GM20431 (cell line): ENCODE measurements around the gene PEX10.
"Not testable (repeated sequence)": the region's sequence is repeated elsewhere in the genome, so short reads cannot be mapped to it uniquely, and the experiment has no call there.

Source experiments
- in situ Hi-C: fragments of 300-500 bp; cut with MseI, MboI; formaldehyde crosslinking; loops from one replicate; pipeline ENCODE4 v1.15.0; 2020; ENCODE audit warnings: low sequenced_read_pairs; ENCODE audit not compliant: unreplicated experiment

The PEX10 gene

DNA sequence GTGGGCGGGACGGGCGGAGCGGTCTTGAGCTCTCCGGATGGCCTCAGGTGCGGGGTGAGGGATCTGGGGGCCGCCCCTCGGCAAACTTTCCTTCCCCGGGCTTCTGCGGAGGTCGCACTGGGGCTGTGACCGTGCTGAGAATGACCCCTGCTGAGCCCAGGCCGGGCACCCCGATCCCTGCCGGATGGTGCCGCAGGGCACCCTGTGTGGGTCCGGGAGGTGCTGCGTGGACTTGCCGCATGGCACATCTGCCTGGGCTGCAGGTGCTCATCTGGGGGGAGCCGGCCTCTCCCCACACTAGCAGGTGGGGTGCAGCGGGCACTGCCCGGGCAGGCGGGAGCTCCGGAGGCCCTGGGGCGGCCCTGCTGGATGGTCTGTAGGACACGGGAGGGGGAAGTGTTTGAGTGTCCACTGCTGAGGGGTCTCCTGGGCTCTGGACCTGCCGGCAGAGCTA is 31.8 kb upstream of the PEX10 start:
- in situ Hi-C loops = no loop called here

DNA sequence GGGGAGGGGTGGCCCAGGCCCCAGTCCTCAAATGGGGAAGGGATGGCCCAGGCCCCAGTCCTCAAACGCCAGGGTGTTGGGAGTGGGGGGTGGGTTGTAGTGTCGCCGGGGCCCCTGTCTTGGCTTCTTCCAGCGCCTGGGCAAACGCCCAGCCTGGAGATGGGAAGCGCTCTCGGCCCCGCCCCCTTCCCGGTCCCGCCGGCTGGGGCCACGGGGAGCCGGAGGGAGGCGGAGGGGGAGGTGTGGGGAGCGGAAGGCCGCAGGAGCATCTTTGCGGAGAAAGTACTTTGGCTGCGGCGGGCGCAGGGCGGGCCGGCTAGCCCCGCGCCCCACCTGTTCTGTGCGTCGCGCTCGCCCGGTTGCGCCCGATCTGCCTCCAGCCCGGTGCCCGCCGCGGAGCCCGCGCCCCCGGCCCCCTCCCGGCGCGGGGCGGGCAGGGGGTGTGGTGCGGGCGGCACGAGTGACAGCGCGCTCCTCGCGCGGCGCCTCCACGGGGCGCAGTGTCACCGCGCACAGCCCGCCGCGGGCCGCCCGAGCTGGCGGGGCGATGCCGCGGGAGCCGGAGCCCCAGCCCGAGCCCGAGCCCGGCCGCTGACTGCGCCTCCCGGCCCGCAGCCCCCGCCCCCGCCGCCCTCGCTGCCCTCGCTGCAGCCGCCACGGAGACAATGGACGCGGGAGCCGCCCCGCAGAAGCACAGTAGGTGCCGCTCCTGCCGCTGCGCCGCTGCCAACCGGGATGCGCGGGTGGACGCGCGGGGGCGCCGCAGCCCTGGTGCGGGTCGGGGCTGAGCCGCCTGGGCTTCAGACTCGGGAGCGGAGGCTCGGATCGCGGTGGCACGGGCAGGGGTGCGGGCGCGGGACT is 31.1 kb upstream of the PEX10 start:
- in situ Hi-C loops = no loop called here

DNA sequence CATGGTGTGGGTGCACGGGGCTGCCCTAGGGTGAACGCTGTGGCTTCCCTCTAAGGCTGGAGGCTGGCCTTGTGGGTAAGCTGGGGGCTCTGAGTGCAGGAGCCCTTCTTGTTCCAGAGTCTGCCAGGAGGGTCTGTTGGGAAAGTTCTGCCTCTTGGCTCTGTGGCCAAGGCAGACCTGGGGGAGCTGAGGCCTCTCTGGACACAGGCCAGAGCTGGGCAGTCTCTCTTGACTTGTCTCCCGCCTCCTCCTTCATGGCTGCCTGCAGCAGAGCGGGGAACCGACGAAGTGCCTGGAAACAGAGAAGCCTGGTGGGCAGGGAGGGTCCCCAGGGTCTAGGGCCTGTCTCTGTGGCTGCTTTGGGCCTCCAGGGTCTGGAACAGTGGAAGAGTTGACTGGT is 30.3 kb upstream of the PEX10 start:
- in situ Hi-C loops = no loop called here

DNA sequence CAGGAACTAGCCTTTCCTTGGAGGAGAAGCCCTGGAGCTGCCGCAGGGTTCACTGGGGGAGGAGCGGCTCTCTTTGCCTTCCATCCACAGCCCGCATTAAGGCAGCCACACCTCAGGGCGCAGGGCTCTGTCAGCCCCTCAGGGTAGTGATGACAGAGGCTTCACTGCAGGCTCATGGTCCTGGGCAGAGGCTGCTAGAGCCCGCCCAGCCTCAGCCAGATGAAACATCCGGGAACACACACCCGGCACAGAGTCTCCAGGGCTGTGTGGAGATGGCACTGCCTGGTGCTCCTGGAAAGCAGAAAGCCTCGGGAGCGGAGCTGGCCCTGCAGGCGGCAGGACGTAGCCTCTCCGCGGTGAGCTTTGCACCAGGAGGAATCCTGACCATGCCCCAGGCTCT is 29.4 kb upstream of the PEX10 start:
- in situ Hi-C loops = no loop called here

DNA sequence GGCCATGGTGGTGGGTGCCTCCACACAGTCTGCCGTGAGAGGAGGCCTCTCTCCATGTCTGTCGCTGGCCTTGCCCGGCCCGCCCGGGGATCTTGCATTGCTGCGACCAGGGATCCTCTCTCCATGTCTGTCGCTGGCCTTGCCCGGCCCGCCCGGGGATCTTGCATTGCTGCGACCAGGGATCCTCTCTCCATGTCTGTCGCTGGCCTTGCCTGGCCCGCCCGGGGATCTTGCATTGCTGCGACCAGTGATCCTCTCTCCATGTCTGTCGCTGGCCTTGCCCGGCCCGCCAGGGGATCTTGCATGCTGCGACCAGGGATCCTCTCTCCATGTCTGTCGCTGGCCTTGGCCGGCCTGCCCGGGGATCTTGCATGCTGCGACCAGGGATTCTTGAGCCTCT is 28.0 kb upstream of the PEX10 start:
- in situ Hi-C loops = not testable (repeated sequence)

DNA sequence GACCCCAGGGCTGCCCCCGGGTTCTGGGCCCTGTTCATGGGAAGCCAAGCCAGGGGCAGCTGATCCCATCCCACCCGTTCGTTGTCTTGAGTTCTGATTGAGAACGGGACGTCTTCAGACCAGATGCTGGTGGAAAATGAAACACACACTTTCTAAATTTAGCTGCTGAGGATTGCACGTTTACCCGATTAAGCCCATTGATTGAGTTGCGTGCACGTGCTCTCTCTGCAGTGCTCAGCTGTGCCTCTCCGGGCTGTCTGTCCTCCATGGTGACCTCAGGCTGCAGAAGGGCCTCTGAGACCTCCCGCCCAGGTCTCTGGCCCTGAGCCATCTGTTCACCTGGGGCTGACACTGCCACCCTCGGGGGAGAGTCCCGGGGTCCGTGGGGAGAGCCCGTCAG is 27.0 kb upstream of the PEX10 start:
- in situ Hi-C loops = no loop called here

DNA sequence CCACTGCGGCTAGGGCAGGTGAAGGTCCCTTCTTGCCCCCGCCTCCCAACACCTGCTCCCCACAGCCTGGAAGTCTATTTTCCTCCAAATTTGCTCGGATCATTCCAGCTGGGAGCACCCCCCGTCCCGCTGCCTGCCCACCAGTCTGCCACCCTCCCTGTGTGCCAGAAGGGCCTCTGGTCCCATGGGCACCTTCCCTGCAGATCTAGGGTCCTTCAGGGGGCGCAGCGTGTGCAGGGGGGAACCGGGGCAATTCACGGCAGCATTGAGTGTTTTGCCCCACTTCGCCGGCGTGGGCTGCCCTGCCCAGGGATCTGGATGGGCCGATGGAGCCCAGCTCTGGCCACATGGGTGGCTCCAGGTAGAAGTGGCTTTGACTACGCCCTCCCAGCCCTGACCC is 26.3 kb upstream of the PEX10 start:
- in situ Hi-C loops = no loop called here

DNA sequence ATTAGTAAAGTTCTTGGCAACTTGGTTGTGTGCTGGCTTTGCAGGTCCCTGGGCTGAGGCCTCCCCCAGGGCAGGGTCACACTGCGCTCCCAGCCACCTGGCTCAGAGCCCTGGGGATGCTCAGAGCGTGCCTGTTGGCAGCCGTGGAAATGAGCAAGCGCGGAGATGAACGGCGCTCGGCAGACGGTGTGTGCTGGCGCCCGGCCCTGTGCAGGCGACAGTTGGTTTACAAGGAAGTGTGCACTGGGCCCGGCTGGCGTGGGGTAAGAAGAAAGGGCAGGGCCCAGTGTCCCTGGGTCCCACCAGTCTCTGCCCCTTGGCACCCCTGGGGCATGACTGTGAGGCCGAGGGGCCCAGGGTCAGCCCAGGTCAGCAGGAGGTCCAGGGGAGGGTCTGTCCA is 25.7 kb upstream of the PEX10 start:
- in situ Hi-C loops = no loop called here

DNA sequence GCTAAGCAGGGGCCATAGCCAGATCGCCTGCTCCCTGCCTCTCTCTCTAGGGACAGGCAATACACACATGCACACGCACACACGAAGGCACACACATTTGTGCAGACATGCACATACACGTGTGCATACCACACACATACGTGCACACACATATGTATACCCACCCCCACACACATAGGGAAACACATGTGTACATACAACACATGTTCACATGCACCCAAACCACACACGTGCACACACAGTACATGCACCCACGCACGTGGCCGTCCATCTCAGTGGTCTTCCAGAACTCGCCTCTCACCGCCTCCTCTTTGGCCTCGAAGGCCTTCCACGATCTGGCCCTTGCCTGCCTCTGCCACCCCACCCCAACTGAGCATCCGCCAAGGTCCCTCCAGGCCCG is 25.3 kb upstream of the PEX10 start:
- in situ Hi-C loops = no loop called here

DNA sequence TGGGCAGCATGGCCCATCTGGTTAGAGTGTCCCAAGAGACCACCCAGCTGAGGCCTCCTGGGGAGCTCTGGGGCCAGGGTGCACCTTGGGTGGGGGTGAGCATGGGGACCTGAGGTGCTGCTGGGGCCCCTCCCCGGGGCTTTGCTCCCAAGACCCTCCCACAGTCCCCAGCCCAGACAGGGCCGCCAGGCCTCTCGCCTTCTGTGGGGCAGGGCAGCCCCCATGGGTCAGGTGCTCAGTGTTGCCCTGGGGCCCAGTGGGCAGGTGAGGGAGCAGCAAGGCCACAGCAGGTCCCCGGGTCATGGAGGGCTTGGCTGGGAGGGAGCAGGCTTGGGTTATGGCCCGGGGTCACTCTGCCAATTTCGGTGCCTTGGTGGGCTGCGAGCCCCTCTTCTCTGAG is 24.5 kb upstream of the PEX10 start:
- in situ Hi-C loops = no loop called here

DNA sequence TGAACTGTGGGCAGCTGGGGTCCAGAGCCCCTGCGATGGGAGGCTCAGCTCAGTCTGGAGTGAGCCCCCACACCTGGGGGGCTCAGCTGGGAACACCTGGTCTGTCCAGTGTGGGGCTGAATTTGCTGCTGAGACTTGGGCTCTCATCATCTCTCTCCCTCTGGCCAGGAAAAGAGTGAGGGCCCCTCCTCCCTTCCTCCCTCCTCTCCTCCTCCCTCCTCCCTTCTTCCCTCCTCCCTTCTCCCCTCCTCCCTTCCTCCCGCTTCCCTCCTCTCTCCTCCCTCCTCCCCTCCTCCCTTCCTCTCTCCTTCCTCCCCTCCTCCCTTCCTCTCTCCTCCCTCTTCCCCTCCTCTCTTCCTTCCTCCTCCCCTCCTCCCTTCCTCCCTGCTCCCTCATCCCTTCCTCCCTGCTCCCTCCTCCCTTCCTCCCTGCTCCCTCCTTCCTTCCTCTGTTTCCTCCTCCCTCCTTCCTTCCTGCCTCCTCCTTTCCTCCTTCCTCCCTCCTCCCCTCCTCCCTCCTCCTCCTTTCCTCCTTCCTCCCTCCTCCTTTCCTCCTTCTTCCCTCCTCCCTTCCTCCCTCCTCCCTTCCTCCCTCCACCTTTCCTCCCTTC is 23.5 kb upstream of the PEX10 start:
- in situ Hi-C loops = no loop called here

DNA sequence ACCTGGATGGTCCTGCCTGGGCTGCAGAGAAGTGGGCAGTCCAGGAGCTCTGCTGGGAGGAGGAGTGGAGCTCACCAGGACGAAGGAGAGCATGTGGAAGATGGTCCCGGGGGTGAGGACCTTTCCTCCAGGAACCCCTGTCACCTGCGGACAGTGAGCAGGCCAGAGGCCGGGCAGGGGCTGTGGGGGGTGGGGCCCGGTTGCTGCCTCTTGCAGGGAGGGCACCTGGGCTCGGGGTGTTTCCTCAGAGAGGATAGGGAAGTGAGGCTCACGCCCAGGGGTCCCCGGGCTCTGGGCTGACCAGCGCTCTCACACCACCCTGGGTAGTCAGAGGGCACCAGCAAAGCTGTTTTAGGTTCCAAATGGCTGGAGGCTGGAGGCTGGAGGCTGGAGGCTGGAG is 22.7 kb upstream of the PEX10 start:
- in situ Hi-C loops = no loop called here

DNA sequence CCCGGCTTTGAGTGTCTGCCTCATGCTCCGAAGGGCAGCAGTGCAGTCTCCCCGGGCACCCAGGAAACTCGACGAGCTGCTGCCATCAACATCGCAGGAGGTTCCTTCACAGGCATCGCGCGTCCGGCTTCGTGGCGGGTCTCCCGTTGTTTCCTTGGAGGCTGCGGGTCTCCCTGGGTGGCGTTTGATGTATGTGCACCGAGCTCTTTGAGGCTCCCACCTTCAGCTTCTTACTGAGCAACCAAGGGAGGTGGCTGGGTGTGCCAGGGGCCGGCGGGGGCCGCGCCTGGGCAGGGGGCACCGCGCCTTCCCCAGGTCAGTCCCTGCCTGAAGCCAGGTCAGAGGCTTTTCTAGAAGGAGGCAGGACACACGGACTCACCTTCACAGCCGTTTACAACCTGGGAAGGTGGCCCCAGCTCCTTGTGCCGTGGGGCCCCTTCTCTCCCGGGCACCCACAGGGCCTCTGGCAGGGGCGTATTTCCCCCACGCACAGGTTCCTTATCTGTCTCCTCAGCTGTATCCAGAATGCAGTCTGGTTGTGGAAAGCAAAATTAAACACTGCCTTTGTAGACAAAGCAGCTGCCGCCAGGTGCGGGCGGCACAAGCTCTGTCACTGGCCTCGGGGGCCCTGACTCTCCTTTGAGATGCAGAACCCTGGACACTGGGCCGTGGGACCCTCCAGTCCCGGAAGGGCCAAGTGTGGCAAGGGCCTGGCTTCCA is 21.7 kb upstream of the PEX10 start:
- in situ Hi-C loops = no loop called here

DNA sequence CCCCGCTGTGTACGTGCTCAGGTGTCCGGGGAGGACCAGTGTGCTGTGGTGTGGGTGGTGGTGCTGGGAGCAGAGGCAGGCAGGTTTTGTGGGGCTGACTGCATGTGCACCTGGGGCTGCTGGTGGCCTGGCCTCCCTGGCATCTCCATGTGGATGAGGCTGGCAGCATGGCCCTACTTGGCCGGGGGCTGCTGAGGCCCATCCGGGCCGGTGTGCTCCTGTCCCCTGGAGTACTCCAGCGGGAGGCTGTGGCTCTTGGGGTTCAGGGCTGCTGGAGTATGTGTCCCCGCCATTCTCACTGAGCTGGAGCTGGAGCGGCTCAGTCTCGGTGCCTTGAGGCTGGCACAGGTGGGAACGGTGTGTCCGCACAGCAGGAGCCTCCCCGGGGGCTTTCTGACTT is 20.8 kb upstream of the PEX10 start:
- in situ Hi-C loops = no loop called here

DNA sequence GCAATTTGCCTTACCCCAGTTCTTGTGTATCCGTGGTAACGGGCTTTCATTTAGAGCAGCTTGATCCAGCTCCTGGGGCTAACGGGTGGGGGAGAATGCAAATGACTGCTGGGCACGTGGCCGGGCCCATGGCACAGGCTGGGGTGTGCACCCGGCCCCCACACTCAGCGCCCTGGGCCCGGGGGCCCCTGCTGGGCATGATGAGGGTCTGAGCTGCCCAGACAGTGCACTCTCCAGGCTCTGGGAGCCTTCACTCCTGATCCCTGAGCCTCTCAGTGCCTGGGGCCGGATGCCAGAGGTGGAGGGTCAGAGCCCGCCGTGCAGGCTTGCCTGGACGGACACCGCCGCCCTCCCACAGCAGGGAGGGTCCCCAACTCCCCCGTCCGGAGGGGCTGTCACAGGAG is 20.1 kb upstream of the PEX10 start:
- in situ Hi-C loops = no loop called here

DNA sequence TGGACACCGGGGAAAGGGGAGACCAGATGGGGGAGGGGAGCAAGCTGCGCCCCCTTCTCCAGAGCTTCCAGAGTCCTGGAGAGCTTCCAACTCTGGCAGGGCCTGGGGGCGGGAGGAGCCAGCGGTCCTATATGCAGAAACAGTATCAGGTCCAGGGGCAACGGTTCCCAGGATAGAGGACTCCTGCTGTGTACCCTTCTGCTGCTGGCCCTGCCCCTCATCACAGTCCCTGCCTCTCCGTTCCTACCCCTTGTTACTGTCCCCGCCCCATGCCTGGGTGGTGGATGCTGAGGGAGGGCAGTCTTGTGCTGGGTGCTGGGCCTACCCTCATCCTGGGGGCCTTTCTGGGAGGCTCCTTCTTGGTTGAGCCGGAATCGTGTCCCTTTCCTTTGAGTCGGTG is 19.2 kb upstream of the PEX10 start:
- in situ Hi-C loops = no loop called here

DNA sequence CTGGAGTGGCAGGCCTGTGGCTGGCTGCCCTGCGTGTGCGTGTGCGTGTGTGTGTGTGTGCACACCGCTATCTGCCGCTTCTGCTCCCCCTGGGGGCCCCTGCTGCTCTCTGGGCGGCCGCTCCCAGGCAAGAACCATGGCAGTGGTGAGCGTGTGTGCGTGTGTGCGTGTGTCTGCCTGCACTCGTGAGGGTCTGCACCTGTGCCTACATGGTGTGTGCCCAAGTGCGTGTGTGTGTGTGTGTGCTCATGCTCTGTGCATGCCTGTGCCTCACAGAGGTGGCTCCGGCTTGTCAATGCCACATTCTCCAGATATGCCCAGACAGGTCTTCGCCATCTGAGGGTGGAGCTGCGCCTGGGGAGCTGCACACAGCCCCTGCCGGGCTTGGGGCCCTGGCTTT is 18.7 kb upstream of the PEX10 start:
- in situ Hi-C loops = no loop called here

DNA sequence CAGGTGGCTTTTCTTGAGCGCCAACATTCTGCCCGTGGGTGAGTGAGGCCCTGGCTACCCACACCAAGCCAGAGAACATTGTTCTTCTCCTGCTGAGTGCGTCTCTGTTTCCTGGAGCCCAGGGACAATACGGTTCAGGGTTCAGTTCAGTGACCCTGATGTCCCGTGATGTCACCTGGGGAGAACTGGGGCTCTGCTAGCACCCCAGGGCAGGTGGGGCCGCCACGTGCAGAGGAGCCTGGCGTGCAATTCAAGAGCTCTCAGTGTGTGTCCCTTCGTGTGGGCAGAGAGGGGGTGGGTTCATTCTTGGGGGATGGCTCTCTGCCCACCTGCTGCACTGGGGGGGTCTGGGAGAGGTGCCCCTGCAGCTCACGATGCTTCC is 18.2 kb upstream of the PEX10 start:
- in situ Hi-C loops = no loop called here

DNA sequence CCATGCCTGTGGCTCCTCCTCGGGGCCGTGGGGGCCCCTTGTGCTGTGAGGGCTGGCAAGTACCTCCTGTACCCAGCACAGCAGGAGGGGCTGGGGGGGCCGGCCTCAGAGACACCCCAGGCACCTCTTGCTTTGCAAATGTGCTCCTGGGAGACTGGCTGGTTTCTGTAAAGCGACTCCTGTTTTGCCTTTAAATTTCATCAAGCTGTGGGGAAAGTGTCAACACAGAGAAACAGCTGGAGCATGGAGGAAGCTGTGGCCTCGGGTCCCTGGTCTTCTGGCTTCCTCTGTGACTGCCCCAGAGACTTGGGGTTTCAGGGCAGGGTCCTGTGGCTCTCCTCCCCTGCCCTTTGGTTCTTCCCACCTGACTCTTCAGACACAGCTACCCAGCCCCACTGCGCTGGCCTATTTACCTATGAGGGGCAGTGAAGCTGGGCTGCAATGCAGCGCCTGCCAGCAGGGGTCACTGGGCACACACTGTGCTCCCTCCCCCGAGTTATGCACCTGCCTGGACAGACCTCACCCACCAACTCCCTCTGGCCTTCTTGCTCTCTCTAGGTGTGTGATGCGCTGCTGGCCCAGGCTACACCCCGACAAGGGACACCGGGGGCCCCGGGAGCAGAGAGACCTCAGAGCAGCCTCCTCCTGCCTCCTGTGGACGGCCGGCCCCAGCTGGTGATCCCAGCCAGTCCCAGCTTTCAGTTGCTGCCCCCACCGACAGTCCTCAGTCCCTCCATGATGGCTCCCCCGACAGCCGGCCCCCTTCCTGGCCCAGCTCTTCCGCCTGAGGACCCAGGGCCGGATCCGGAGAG is 17.6 kb upstream of the PEX10 start:
- in situ Hi-C loops = no loop called here

DNA sequence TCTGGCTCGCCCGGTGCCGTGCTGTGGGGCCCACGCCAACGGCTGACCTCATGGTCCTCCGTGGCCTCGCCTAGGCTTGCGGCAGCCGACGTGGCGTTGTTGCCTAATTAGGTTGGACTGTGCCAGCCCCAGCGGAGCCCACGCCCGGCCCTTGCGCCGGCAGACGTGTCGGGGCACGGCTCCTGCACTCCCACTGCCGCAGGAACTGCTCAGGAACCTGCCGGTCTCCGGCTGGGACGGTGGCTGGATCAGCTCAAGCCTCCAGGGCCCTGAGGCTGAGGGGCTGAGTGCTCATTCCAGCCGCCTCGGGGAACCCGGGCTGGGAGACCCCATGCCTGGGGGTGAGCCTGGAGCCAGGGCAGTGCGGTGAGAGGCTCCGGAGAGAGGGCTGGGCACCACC is 16.1 kb upstream of the PEX10 start:
- in situ Hi-C loops = no loop called here
